Kidney (tissue), 14 donors: Measurements from ENCODE around the gene CDS2. TPM values are rescaled to one million over a fixed set of nuclear protein-coding genes. Genes with fewer than 3 reads are reported as not detected.
A peak's percentile ranks its signal among the peaks of the same experiment; 100 is the strongest.

ENCODE experiments used
- DNase-seq, 5 donors: peaks; one replicate each; pipeline ENCODE4 v3.0.0-alpha.2; 2013 to 2020
- FAIRE-seq: peaks from 2 replicates; lab custom pipeline; 2012; peaks lifted over from hg19 to GRCh38; lab: Jason Lieb, UNC
- H3K27ac ChIP-seq, 2 donors: one replicate each; pipeline ENCODE4 v1.7.0; 2013; ENCODE audit warnings: low read depth in 2 of 2, low read length in 2 of 2, inconsistent platforms in 1 of 2
- H3K27me3 ChIP-seq: one replicate; pipeline ENCODE4 v1.7.1; 2013; ENCODE audit warnings: low read length, inconsistent platforms; ENCODE audit not compliant: control insufficient read depth, insufficient read depth
- H3K36me3 ChIP-seq, 3 donors: one replicate each; pipeline versions ENCODE4 v1.7.0 to v1.7.1; 2013; ENCODE audit warnings: low read length in 3 of 3, control low read depth in 1 of 3, inconsistent platforms in 1 of 3; ENCODE audit not compliant: insufficient read depth in 3 of 3, control insufficient read depth in 2 of 3
- H3K4me1 ChIP-seq, 3 donors: one replicate each; pipeline versions ENCODE4 v1.7.0 to v1.7.1; 2013; ENCODE audit warnings: low read length in 3 of 3, inconsistent platforms in 1 of 3, low read depth in 1 of 3; ENCODE audit not compliant: control insufficient read depth in 2 of 3, insufficient read depth in 2 of 3
- H3K4me3 ChIP-seq, 3 donors: one replicate each; pipeline versions ENCODE4 v1.7.0 to v1.8.1; 2013; ENCODE audit warnings: low read length in 3 of 3, control low read depth in 1 of 3, inconsistent platforms in 1 of 3
- H3K9ac ChIP-seq, 3 donors: one replicate each; pipeline versions ENCODE4 v1.7.0 to v1.7.1; 2013; ENCODE audit warnings: low read length in 3 of 3, control low read depth in 1 of 3, inconsistent platforms in 1 of 3
- H3K9me3 ChIP-seq, 3 donors: one replicate each; pipeline versions ENCODE4 v1.7.0 to v1.7.1; 2013; ENCODE audit warnings: low read length in 3 of 3, control low read depth in 1 of 3, inconsistent platforms in 1 of 3; ENCODE audit not compliant: control insufficient read depth in 2 of 3, insufficient read depth in 1 of 3
- intact Hi-C: fragments of 100-400 bp; cut with DNase I; formaldehyde crosslinking; loops from one replicate; pipeline ENCODE4 v1.11.1; 2022
- polyA plus RNA-seq: library from polyadenylated mRNA; stranded (reverse); fragments of 350-450 nt; fragmentation: Illumina TruSeq; extraction: RNeasy Lipid Tissue Mini Kit (QIAGEN cat#74804); gene quantifications from one replicate; pipeline ENCODE4 v1.2.3, GENCODE V29; 2014; ENCODE audit warnings: low read depth, low replicate concordance; ENCODE audit not compliant: insufficient read depth
- total RNA-seq: library from RNA; stranded (reverse); fragmentation: NEBNext Ultra II Directional; extraction: Animal tissue kit (Norgen Biotek cat#: 25700); gene quantifications from one replicate; pipeline ENCODE4 v1.2.1, GENCODE V29; 2021
- TF ChIP-seq, protein P1 (sequence below): IDR thresholded peaks from 3 replicates; pipeline ENCODE4 v1.5.1; 2012; ENCODE audit warnings: mild to moderate bottlenecking, moderate library complexity, borderline replicate concordance; ENCODE audit not compliant: insufficient read depth; ENCODE audit errors: extremely low read depth
- donor health status: control.
- donor health status: control.
- donor health status: control.
- donor health status: control.
- donor health status: control.
- donor health status: DM: yes; HTN: yes; CAD: no.
- donor health status: Normal renal cell carcinoma (clear cell type).

Gene CDS2
- total and polyA plus RNA-seq, 2 donors from 2014 or later = 19.9 to 67.9 TPM

GRCh38 chr20:5161536-5162164 lies 34.8 kb downstream of the CDS2 start:
- no peak overlapping the region for H3K4me3 ChIP-seq
- intact Hi-C loops = no loop called here
- TF ChIP-seq, protein P1, sequence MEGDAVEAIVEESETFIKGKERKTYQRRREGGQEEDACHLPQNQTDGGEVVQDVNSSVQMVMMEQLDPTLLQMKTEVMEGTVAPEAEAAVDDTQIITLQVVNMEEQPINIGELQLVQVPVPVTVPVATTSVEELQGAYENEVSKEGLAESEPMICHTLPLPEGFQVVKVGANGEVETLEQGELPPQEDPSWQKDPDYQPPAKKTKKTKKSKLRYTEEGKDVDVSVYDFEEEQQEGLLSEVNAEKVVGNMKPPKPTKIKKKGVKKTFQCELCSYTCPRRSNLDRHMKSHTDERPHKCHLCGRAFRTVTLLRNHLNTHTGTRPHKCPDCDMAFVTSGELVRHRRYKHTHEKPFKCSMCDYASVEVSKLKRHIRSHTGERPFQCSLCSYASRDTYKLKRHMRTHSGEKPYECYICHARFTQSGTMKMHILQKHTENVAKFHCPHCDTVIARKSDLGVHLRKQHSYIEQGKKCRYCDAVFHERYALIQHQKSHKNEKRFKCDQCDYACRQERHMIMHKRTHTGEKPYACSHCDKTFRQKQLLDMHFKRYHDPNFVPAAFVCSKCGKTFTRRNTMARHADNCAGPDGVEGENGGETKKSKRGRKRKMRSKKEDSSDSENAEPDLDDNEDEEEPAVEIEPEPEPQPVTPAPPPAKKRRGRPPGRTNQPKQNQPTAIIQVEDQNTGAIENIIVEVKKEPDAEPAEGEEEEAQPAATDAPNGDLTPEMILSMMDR = no peak
- no peak overlapping the region for H3K9ac ChIP-seq
- H3K27me3 ChIP-seq = no peaks in the 10 kb centered on the region
- DNase-seq (no peak), FAIRE-seq (no peak)
- H3K36me3 ChIP-seq = no peaks in the 10 kb centered on the region
- no peak overlapping the region for H3K27ac ChIP-seq
- no peaks in the 10 kb centered on the region for H3K9me3 ChIP-seq
- H3K4me1 ChIP-seq = peaks cover 0 to 4% (median 0%) of the 10 kb centered on the region in 3 donors

DNA sequence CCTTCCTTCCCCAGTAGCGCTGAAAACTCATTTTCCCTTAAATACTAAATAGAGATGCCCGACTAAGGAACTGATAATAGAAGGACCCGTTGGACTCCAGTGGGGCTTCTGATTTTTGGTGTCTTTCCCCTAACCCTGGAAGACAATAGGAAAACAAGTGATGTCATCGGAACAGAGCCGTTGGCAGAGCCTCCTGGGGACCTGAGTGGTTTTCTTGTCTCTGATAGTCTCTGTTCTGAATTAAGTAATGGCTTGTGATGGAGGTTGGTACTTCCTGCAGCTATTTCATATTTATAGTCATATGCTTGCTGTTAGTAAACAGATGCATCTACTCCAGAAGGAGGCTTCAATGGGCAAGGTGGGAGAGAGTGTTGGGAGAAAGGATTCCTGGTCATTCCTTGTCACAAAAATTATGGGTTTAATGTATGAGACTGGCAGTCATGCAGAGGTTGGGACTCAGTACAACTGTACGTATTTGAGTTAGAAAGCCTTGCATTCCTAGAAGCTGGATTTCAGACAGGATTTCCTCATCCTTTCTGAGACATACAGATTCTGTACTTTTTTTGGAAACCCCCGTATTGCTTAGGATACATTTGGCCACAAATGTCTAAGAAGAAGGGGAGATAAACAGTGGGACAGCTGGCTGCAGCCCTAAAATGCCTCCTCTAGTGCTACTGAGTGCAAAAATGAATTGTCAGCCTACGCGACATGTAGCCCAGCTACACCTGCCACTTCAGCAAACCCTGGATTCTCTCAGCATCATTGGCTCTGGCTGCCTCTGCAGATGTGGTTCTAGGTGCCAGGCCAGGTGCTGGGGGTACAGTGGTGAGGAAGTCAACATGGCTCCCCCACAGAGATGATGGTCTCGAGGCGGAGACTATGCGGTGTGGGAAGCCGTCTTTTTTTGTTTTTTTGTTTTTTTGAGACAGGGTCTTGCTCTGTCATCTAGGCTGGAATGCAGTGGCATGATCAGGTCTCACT lies 38.1 kb downstream of the CDS2 start:
- DNase-seq (no peak), FAIRE-seq (no peak)
- H3K9me3 ChIP-seq = no peaks in the 10 kb centered on the region
- TF ChIP-seq, protein P1 = no peak
- H3K27me3 ChIP-seq = no peaks in the 10 kb centered on the region
- H3K36me3 ChIP-seq = no peaks in the 10 kb centered on the region
- H3K4me1 ChIP-seq = peaks cover 0 to 16% (median 0%) of the 10 kb centered on the region in 3 donors
- intact Hi-C loops = no loop called here
- H3K27ac ChIP-seq = no peak overlapping the region
- no peak overlapping the region for H3K9ac ChIP-seq
- H3K4me3 ChIP-seq = no peak overlapping the region

DNA sequence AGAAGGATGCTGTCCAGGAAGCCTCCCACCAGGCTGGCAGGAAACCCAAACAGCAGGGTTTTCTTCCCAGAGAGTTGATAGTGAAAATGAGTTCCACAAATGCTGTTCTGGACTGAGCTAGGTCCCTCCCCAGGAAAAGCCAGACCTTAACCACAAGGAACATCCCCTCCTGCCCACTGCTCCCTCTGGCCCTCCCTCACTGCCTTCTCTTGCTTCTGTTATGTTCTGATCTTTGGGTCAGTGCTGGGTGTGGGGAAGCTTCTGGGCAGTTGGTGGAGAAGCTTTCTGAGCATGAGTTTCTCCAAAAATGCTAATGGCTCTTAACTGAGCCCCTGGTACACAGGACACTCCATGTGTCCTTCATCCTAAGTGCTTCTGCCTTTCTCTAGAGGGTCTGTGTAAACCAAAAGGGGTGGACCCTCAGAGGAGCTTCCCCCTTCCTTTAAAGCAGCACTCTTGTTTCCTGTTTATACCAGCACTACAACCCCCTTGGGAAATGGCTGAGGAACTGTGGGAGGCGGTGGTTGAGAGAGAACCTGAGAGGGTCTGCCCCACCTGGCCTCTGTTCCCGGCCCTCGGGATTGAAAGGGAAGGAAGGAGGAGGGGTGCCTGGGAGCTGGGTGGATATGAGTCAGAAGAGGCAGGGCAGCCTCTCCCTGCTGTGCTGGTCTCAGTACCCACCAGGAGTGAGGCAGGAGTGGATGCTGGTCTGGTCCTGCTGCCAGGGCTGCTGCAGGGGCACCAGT lies 42.0 kb downstream of the CDS2 start:
- intact Hi-C loops = no loop called here
- H3K27me3 ChIP-seq = no peaks in the 10 kb centered on the region
- DNase-seq (peak; percentile 26 to 75 (median 51)), FAIRE-seq (no peak)
- H3K4me3 ChIP-seq = no peak overlapping the region
- TF ChIP-seq, protein P1 = no peak
- H3K27ac ChIP-seq = peak overlapping the region; percentile 47 to 66
- H3K9ac ChIP-seq = no peak overlapping the region
- peaks cover 0 to 2% (median 0%) of the 10 kb centered on the region in 3 donors for H3K36me3 ChIP-seq
- peaks cover 0 to 38% (median 8%) of the 10 kb centered on the region in 3 donors for H3K4me1 ChIP-seq
- no peaks in the 10 kb centered on the region for H3K9me3 ChIP-seq
